Measurements from ENCODE around the gene AP5Z1. TPM values are rescaled to one million over a fixed set of nuclear protein-coding genes. Genes with fewer than 3 reads are reported as not detected.
A peak's percentile ranks its signal among the peaks of the same experiment; 100 is the strongest.

AP5Z1 gene
- total RNA-seq, result 19.2 TPM
- polyA plus RNA-seq, result 104 TPM
- long read RNA-seq, donor 1, result 0 reads
- long read RNA-seq, donor 2, result 0 reads
- long read RNA-seq, donor 3, transcript AP5Z1-201 (17 exons, 2,889 nt), result major isoform, 5 of 12 reads
- long read RNA-seq, donor 3, partial matches to known transcripts, result 7 of 12 reads
- long read RNA-seq, donor 3, other reads (novel, unspliced or antisense), result 0 of 12 reads
- long read RNA-seq, donor 4, partial matches to known transcripts, result 0 of 3 reads
- long read RNA-seq, donor 4, other reads (novel, unspliced or antisense), result 0 of 3 reads
- long read RNA-seq, donor 5, partial matches to known transcripts, result 0 of 7 reads
- long read RNA-seq, donor 5, other reads (novel, unspliced or antisense), result 0 of 7 reads
- long read RNA-seq, donor 6, partial matches to known transcripts, result 0 of 3 reads
- long read RNA-seq, donor 6, other reads (novel, unspliced or antisense), result 0 of 3 reads
- long read RNA-seq, donor 7, partial matches to known transcripts, result 12 of 13 reads
- long read RNA-seq, donor 7, other reads (novel, unspliced or antisense), result 0 of 13 reads
- long read RNA-seq, donor 8, partial matches to known transcripts, result 0 of 1 reads
- long read RNA-seq, donor 8, other reads (novel, unspliced or antisense), result 0 of 1 reads
- long read RNA-seq, donor 9, partial matches to known transcripts, result 6 of 8 reads
- long read RNA-seq, donor 9, other reads (novel, unspliced or antisense), result 0 of 8 reads
- long read RNA-seq, donor 10, partial matches to known transcripts, result 6 of 8 reads
- long read RNA-seq, donor 10, other reads (novel, unspliced or antisense), result 0 of 8 reads

DNA sequence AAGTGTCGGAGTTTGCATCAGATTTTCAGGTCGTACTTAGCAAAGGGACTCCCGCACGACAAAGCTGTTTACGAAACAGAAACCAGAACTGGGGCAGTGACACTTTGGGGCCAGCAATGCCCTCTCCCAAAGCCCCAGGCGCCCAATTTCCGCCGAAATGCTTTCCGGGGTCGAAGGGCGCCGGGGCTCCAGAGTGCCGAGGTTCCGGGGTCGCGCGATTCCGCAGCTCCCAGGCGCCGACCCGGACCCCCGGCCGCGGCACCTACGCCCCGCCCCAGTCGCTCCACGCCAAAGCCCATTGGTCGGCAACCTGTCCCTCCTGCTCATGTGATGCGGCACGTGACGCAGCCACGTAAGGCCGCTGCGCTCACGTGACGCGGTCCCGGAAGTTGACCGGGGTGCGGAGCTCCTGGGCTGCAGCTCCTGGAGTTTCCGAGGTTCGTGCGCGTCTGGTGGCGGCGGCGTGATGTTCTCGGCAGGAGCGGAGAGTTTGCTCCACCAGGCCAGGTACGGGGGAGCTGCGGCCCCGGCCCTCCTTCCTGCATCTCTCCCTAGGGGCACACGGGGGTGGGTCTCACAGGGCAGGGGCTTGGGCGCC, at the start of gene AP5Z1:
Gene AP5Z1 (plus strand): TSS at position 374 of the 598 bp plus-strand sequence. CDS start 93 bp downstream, at position 467.
- Histone ChIP-seq H3K36me3 (ENCODE audit: control insufficient read depth in 2 of 2, insufficient read depth in 2 of 2, low read length in 1 of 2) (peaks cover 0 to 3% of the 10 kb centered on the region in 2 donors), H3K4me3 (ENCODE audit: low read length in 2 of 2) (peak within 1 kb of the TSS; percentile 65 to 98), H3K27ac (ENCODE audit: low read depth in 1 of 2, low read length in 1 of 2) (peak within 1 kb of the TSS; percentile 89 to 95), H3K27me3 (ENCODE audit: control insufficient read depth in 2 of 2, insufficient read depth in 1 of 2, low read length in 1 of 2) (no peaks in the 10 kb centered on the region), H3K4me1 (ENCODE audit: control insufficient read depth in 2 of 2, insufficient read depth in 2 of 2, low read length in 2 of 2) (peaks cover 13 to 19% of the 10 kb centered on the region in 2 donors), H3K9me3 (ENCODE audit: control insufficient read depth in 2 of 2, insufficient read depth in 1 of 2, low read length in 1 of 2) (no peaks in the 10 kb centered on the region)
- peak; percentile 92 to 98 (median 95) for DNase-seq (ENCODE audit: low read depth in 6 of 9, low spot score in 9 of 9)
- WGBS, result under 1% methylated on average over 55 of the region's 55 CpGs

DNA sequence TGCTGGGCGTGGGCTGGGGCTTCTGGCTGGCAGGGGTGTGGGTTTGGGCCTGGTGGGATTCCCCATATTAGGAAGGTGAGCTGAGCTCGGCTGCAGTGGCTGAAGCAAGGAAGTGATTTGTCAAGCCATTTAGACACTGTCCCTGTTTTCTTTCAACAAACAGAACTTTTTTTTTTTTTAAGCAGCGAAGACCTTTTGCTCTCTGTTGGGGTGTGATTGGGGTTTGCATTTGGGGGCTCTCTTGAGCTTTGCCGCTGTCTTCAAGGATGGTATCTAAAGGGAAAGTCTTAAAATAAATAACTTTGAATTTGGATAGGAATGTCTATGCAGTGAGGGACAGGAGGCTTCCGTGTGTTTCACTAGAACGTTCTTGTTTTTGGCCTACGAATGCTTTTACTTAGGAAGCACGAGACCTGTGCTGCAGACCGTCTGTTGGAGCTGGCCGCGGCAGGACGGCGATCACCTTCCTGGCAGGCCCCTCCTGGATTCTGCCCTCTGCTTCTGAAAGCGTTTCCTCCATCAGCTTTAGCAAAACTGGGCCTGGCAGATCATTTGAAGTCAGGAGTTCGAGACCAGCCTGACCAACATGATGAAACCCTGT, 49.5 kb upstream of the AP5Z1 start:
- no peaks in the 10 kb centered on the region for H3K27me3 ChIP-seq (ENCODE audit: control insufficient read depth in 2 of 2, insufficient read depth in 1 of 2, low read length in 1 of 2)
- DNase-seq (ENCODE audit: low read depth in 6 of 9, low spot score in 9 of 9), result no peak
- peak overlapping the region; percentile 75 to 79 for H3K27ac ChIP-seq (ENCODE audit: low read depth in 1 of 2, low read length in 1 of 2)
- peak overlapping the region in 1 of 2 donors; percentile 47 for H3K4me3 ChIP-seq (ENCODE audit: low read length in 2 of 2)
- peaks cover 13 to 24% of the 10 kb centered on the region in 2 donors for H3K36me3 ChIP-seq (ENCODE audit: control insufficient read depth in 2 of 2, insufficient read depth in 2 of 2, low read length in 1 of 2)
- 85% methylated on average over 15 of the region's 15 CpGs for WGBS
- H3K4me1 ChIP-seq (ENCODE audit: control insufficient read depth in 2 of 2, insufficient read depth in 2 of 2, low read length in 2 of 2), result peaks cover 17 to 32% of the 10 kb centered on the region in 2 donors
- H3K9me3 ChIP-seq (ENCODE audit: control insufficient read depth in 2 of 2, insufficient read depth in 1 of 2, low read length in 1 of 2), result peaks cover 0 to 3% of the 10 kb centered on the region in 2 donors

- no peak overlapping the region for H3K27ac ChIP-seq (ENCODE audit: low read depth in 1 of 2, low read length in 1 of 2)
- H3K4me3 ChIP-seq (ENCODE audit: low read length in 2 of 2), result no peak overlapping the region
- WGBS, result 93% methylated on average over 9 of the region's 9 CpGs
- peaks cover 20 to 38% of the 10 kb centered on the region in 2 donors for H3K4me1 ChIP-seq (ENCODE audit: control insufficient read depth in 2 of 2, insufficient read depth in 2 of 2, low read length in 2 of 2)
- H3K9me3 ChIP-seq (ENCODE audit: control insufficient read depth in 2 of 2, insufficient read depth in 1 of 2, low read length in 1 of 2), result peaks cover 0 to 3% of the 10 kb centered on the region in 2 donors
- no peaks in the 10 kb centered on the region for H3K27me3 ChIP-seq (ENCODE audit: control insufficient read depth in 2 of 2, insufficient read depth in 1 of 2, low read length in 1 of 2)
- no peak for DNase-seq (ENCODE audit: low read depth in 6 of 9, low spot score in 9 of 9)
- peaks cover 13 to 24% of the 10 kb centered on the region in 2 donors for H3K36me3 ChIP-seq (ENCODE audit: control insufficient read depth in 2 of 2, insufficient read depth in 2 of 2, low read length in 1 of 2)
Observed at GRCh38 chr7:4726566-4726965, 48.9 kb upstream of the AP5Z1 start.

DNA sequence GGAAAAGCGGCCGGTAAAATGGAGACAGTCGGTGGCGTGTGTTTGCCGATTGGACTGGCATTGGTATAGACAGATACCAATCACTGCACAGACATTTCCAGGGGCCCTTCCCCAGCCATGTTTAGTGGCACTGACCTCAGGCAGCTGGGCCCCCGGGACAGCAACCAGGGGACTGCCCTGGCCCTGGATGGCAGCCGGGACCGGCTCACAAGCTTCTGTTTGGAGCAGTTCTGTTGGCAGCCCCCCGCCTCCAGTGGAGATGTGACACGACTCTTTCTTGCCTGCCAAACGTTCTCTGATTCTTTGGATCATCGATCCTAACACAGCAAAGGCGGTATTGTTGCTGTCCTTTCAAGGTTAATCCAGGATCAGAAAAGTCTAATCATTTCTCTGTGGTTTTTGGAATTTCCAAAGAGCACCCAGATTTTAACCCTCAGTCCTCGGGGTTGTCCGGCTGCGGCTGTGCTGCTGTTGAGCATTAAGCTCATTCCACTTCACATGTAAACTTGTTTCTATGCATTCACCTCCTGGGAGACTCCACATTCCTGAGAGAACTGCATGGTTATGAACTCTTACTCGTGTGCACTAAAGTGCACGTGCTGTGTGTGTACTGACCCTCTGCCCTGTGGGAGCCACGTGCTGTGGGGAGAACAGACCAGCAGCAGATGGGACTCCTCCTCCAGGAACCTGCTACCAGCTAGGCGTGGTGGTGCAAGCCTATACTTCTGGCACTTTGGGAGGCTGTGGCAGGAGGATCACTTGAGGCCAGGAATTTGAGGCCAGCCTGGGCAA, 47.3 kb upstream of the AP5Z1 start:
- no peak for DNase-seq (ENCODE audit: low read depth in 6 of 9, low spot score in 9 of 9)
- H3K27ac ChIP-seq (ENCODE audit: low read depth in 1 of 2, low read length in 1 of 2), result no peak overlapping the region

DNA sequence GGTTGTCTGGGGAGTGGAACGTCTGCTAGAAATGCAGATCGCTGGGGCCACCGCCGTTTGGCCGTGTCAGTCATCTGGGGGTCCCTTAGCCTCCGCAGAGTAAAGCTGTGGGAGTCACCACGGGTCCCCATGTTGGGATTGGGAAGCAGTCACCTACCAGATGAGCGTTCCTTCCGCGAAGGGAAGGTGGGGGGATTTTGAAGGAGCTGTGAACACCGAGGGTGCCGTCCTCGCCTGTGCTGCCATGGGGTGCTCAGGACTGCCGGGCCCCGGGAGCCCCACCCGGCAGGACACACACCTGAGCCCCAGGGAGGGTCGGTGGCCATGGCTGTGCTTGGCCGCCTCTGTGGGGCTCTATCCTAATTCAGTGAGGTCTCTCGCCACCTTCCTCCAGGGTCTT, 46.2 kb upstream of the AP5Z1 start:
- no peaks in the 10 kb centered on the region for H3K27me3 ChIP-seq (ENCODE audit: control insufficient read depth in 2 of 2, insufficient read depth in 1 of 2, low read length in 1 of 2)
- no peak for DNase-seq (ENCODE audit: low read depth in 6 of 9, low spot score in 9 of 9)
- H3K4me1 ChIP-seq (ENCODE audit: control insufficient read depth in 2 of 2, insufficient read depth in 2 of 2, low read length in 2 of 2), result peaks cover 32 to 63% of the 10 kb centered on the region in 2 donors
- peaks cover 0 to 16% of the 10 kb centered on the region in 2 donors for H3K36me3 ChIP-seq (ENCODE audit: control insufficient read depth in 2 of 2, insufficient read depth in 2 of 2, low read length in 1 of 2)
- 96% methylated on average over 19 of the region's 19 CpGs for WGBS
- H3K27ac ChIP-seq (ENCODE audit: low read depth in 1 of 2, low read length in 1 of 2), result no peak overlapping the region
- peaks cover 0 to 7% of the 10 kb centered on the region in 2 donors for H3K9me3 ChIP-seq (ENCODE audit: control insufficient read depth in 2 of 2, insufficient read depth in 1 of 2, low read length in 1 of 2)
- H3K4me3 ChIP-seq (ENCODE audit: low read length in 2 of 2), result no peak overlapping the region

More for the DNA sequence above, 47.3 kb upstream of the AP5Z1 start:
- WGBS, result 98% methylated on average over 20 of the region's 20 CpGs
- Histone ChIP-seq H3K4me3 (ENCODE audit: low read length in 2 of 2) (no peak overlapping the region), H3K36me3 (ENCODE audit: control insufficient read depth in 2 of 2, insufficient read depth in 2 of 2, low read length in 1 of 2) (peaks cover 0 to 17% of the 10 kb centered on the region in 2 donors), H3K9me3 (ENCODE audit: control insufficient read depth in 2 of 2, insufficient read depth in 1 of 2, low read length in 1 of 2) (peaks cover 0 to 7% of the 10 kb centered on the region in 2 donors), H3K27me3 (ENCODE audit: control insufficient read depth in 2 of 2, insufficient read depth in 1 of 2, low read length in 1 of 2) (no peaks in the 10 kb centered on the region), H3K4me1 (ENCODE audit: control insufficient read depth in 2 of 2, insufficient read depth in 2 of 2, low read length in 2 of 2) (peaks cover 20 to 52% of the 10 kb centered on the region in 2 donors)

DNA sequence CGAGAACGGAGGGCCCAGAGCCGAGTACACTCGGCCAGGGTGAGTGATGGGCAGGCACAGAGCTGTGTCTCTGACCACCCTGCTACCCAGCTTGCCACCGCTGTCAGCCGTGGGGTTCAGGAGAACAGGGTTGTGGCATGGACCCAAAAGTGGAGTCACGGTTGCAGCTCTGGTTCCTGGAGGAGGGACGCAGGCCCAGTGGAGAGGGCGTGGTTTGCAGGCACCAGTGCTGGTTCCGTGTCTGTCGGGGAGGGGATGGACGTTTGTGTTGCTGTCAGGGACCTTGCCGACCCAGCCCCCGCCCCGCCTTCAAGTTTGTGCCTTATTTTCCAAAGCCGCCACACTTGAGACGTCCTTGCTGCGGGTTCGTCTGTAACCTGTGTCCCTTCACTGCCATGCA, 45.1 kb upstream of the AP5Z1 start:
- Histone ChIP-seq H3K4me3 (ENCODE audit: low read length in 2 of 2) (no peak overlapping the region), H3K4me1 (ENCODE audit: control insufficient read depth in 2 of 2, insufficient read depth in 2 of 2, low read length in 2 of 2) (peaks cover 30 to 63% of the 10 kb centered on the region in 2 donors), H3K36me3 (ENCODE audit: control insufficient read depth in 2 of 2, insufficient read depth in 2 of 2, low read length in 1 of 2) (peaks cover 2 to 16% of the 10 kb centered on the region in 2 donors), H3K27me3 (ENCODE audit: control insufficient read depth in 2 of 2, insufficient read depth in 1 of 2, low read length in 1 of 2) (no peaks in the 10 kb centered on the region), H3K9me3 (ENCODE audit: control insufficient read depth in 2 of 2, insufficient read depth in 1 of 2, low read length in 1 of 2) (peaks cover 0 to 4% of the 10 kb centered on the region in 2 donors), H3K27ac (ENCODE audit: low read depth in 1 of 2, low read length in 1 of 2) (peak overlapping the region in 1 of 2 donors; percentile 56)
- 93% methylated on average over 19 of the region's 19 CpGs for WGBS
- no peak for DNase-seq (ENCODE audit: low read depth in 6 of 9, low spot score in 9 of 9)

GRCh38 chr7:4730971-4731370, 44.5 kb upstream of the AP5Z1 start:
- peak overlapping the region in 1 of 2 donors; percentile 71 for H3K27ac ChIP-seq (ENCODE audit: low read depth in 1 of 2, low read length in 1 of 2)
- H3K4me1 ChIP-seq (ENCODE audit: control insufficient read depth in 2 of 2, insufficient read depth in 2 of 2, low read length in 2 of 2), result peaks cover 30 to 58% of the 10 kb centered on the region in 2 donors
- DNase-seq (ENCODE audit: low read depth in 6 of 9, low spot score in 9 of 9), result peak in 5 of 9 donors; percentile 51 to 77 (median 56)
- peaks cover 0 to 4% of the 10 kb centered on the region in 2 donors for H3K9me3 ChIP-seq (ENCODE audit: control insufficient read depth in 2 of 2, insufficient read depth in 1 of 2, low read length in 1 of 2)
- H3K4me3 ChIP-seq (ENCODE audit: low read length in 2 of 2), result no peak overlapping the region
- H3K36me3 ChIP-seq (ENCODE audit: control insufficient read depth in 2 of 2, insufficient read depth in 2 of 2, low read length in 1 of 2), result peaks cover 4 to 16% of the 10 kb centered on the region in 2 donors
- WGBS, result 19% methylated on average over 10 of the region's 10 CpGs
- no peaks in the 10 kb centered on the region for H3K27me3 ChIP-seq (ENCODE audit: control insufficient read depth in 2 of 2, insufficient read depth in 1 of 2, low read length in 1 of 2)

- whole genome bisulfite sequencing, result 97% methylated on average over 16 of the region's 16 CpGs
- Histone ChIP-seq H3K27me3 (ENCODE audit: control insufficient read depth in 2 of 2, insufficient read depth in 1 of 2, low read length in 1 of 2) (no peaks in the 10 kb centered on the region), H3K27ac (ENCODE audit: low read depth in 1 of 2, low read length in 1 of 2) (no peak overlapping the region), H3K4me1 (ENCODE audit: control insufficient read depth in 2 of 2, insufficient read depth in 2 of 2, low read length in 2 of 2) (peaks cover 30 to 58% of the 10 kb centered on the region in 2 donors), H3K36me3 (ENCODE audit: control insufficient read depth in 2 of 2, insufficient read depth in 2 of 2, low read length in 1 of 2) (peaks cover 4 to 16% of the 10 kb centered on the region in 2 donors), H3K4me3 (ENCODE audit: low read length in 2 of 2) (no peak overlapping the region), H3K9me3 (ENCODE audit: control insufficient read depth in 2 of 2, insufficient read depth in 1 of 2, low read length in 1 of 2) (peaks cover 0 to 4% of the 10 kb centered on the region in 2 donors)
- no peak for DNase-seq (ENCODE audit: low read depth in 6 of 9, low spot score in 9 of 9)
Observed at GRCh38 chr7:4731803-4732202, 43.6 kb upstream of the AP5Z1 start.

All from thymus (tissue), 14 donors.